HK-2 (cell line): ENCODE results near the gene USP20.

Source experiments
- DNase-seq: peaks from one replicate; pipeline ENCODE4 v3.0.0-alpha.2; 2018; ENCODE audit not compliant: unreplicated experiment

The USP20 gene

DNA sequence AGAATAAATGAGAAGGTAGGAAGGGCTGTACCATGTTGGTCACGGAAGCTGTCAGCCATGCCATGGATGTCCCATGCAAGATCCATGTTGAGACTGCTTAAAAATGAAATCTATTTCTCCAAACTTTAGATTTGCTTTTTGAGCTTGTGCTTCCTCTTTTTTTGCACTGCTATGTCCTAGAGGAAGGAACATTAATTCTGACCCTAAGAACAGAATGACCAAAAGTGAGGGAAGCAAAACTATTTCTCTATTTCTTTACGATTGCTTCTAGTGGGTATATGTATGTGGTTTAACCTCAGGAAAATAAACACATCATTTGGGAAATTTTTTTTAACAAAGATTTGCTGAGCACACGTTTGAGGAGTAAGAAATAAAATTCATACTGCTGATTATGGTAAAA lies 84.6 kb downstream of the USP20 start:
- DNase-seq, result no peak

DNA sequence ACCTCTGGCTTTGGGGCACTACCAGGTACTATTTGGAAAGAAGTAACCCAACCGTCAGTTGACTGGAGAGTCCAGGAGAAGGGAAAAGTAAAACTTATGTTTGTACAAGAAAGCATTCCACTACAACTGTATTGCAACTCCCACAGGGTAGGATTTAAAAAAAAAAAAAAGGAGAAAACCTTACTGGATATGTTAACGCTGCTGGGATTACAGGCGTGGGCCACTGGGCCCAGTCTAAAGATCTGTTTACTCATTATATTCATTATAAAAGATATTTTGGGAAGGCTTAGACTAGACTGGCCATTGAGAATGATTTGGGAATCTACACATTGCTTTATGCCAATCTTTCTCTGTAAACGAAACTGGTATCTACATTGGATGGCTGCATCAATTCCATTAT lies 86.6 kb downstream of the USP20 start:
- no peak for DNase-seq

DNA sequence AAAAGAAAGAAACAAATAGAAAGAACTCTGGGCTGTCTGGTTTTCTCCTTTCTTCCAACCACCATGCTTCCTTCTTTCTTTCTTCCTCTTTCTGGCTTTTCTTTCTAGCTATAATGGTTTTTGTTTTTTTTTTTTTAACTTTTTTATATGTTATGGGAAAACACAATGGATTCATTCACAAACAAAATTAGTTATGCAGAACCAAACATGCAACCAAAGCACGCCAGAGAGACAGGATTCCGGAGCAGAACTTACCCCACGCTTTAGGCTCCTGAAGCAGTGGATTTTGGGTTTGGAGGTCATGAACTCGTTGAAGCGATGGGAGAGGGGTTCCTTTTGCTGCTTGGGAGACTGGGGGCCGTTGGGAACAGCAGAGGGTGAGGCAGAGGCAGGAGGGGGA lies 88.3 kb downstream of the USP20 start:
- DNase-seq, result no peak

GRCh38 chr9:129929496-129930125 lies 94.4 kb downstream of the USP20 start:
- no peak for DNase-seq

- no peak for DNase-seq
Measured at GRCh38 chr9:129930743-129931142, 95.5 kb downstream of the USP20 start.
